HepG2 (cell line): ENCODE measurements around the gene INTS2. TPM values are rescaled to one million over a fixed set of nuclear protein-coding genes. Genes with fewer than 3 reads are reported as not detected.

Experiments used
- AGO2 ChIP-seq: fragments of 200-400 bp; formaldehyde crosslinking; optimal IDR thresholded peaks from 2 replicates; pipeline ENCODE3; 2017; ENCODE audit warnings: mild to moderate bottlenecking, low read depth, low read length, moderate library complexity
- BCL3 ChIP-seq: sonication (generic); formaldehyde crosslinking; IDR thresholded peaks from 2 replicates; pipeline ENCODE4 v1.5.1; 2020; ENCODE audit warnings: mild to moderate bottlenecking, missing genetic modification reagents, moderate library complexity
- ELF4 ChIP-seq: sonication (generic); formaldehyde crosslinking; IDR thresholded peaks from 2 replicates; pipeline ENCODE4 v1.5.0; 2020; ENCODE audit warnings: missing genetic modification reagents, mild to moderate bottlenecking, moderate library complexity, borderline replicate concordance
- GATA4 ChIP-seq: sonication (generic); IDR thresholded peaks from 2 replicates; pipeline ENCODE4 v1.6.1; 2016; ENCODE audit warnings: antibody characterized with exemption, low read depth, borderline replicate concordance
- GATAD1 ChIP-seq: IDR thresholded peaks from 2 replicates; pipeline ENCODE4 v1.6.1; 2016; ENCODE audit warnings: missing genetic modification reagents, missing compliant biosample characterization
- KAT7 ChIP-seq: IDR thresholded peaks from 2 replicates; pipeline ENCODE4 v1.6.1; 2018; ENCODE audit warnings: borderline replicate concordance, missing compliant biosample characterization
- KLF11 ChIP-seq: IDR thresholded peaks from 2 replicates; pipeline ENCODE4 v1.6.1; 2016; ENCODE audit warnings: missing compliant biosample characterization
- MIXL1 ChIP-seq: IDR thresholded peaks from 2 replicates; pipeline ENCODE4 v1.6.1; 2016
- MTF2 ChIP-seq: sonication (generic); formaldehyde crosslinking; IDR thresholded peaks from 2 replicates; pipeline ENCODE4 v1.5.0; 2020; ENCODE audit warnings: missing genetic modification reagents, borderline replicate concordance
- NONO ChIP-seq, 2 experiments: fragments of 450-650 bp in 1 of 2; sonication (generic) in 1 of 2; formaldehyde crosslinking in 1 of 2; IDR thresholded peaks in 1 of 2; conservative IDR thresholded peaks in 1 of 2; 2 replicates each; pipeline versions ENCODE4 v1.6.1 to v1.8.0; 2017 to 2022; ENCODE audit warnings: mild to moderate bottlenecking in 1 of 2, missing genetic modification reagents in 1 of 2, moderate library complexity in 1 of 2
- NR0B2 ChIP-seq: sonication (generic); formaldehyde crosslinking; IDR thresholded peaks from 2 replicates; pipeline ENCODE4 v1.4.0; 2020; ENCODE audit warnings: mild to moderate bottlenecking, missing genetic modification reagents
- PTBP1 ChIP-seq: fragments of 200-400 bp; formaldehyde crosslinking; IDR thresholded peaks from 2 replicates; pipeline ENCODE4 v1.6.1; 2018; ENCODE audit warnings: low read length, low read depth; ENCODE audit not compliant: poor library complexity, severe bottlenecking
- SIX4 ChIP-seq: sonication (generic); formaldehyde crosslinking; IDR thresholded peaks from 2 replicates; pipeline ENCODE4 v1.4.0; 2020; ENCODE audit warnings: missing genetic modification reagents
- SP2 ChIP-seq: sonication (generic); formaldehyde crosslinking; IDR thresholded peaks from 2 replicates; pipeline ENCODE4 v1.5.1; 2020; ENCODE audit warnings: mild to moderate bottlenecking, missing genetic modification reagents
- TRIM22 ChIP-seq: fragments of 450-650 bp; IDR thresholded peaks from 2 replicates; pipeline ENCODE4 v1.6.1; 2017
- ZNF224 ChIP-seq: sonication (generic); formaldehyde crosslinking; IDR thresholded peaks from 2 replicates; pipeline ENCODE4 v1.5.0; 2020; ENCODE audit warnings: mild to moderate bottlenecking, missing genetic modification reagents
- ZNF496 ChIP-seq: sonication (generic); formaldehyde crosslinking; IDR thresholded peaks from 2 replicates; pipeline ENCODE4 v1.8.1; 2023; ENCODE audit warnings: mild to moderate bottlenecking, moderate library complexity, missing genetic modification reagents; ENCODE audit not compliant: insufficient replicate concordance
- ZNF562 ChIP-seq: sonication (generic); formaldehyde crosslinking; IDR thresholded peaks from 2 replicates; pipeline ENCODE4 v1.8.0; 2022; ENCODE audit warnings: missing genetic modification reagents, borderline replicate concordance
- ZNF747 ChIP-seq: sonication (generic); formaldehyde crosslinking; IDR thresholded peaks from 2 replicates; pipeline ENCODE4 v1.8.1; 2023; ENCODE audit warnings: missing genetic modification reagents, mild to moderate bottlenecking, borderline replicate concordance
- ZNF761 ChIP-seq: sonication (generic); formaldehyde crosslinking; conservative IDR thresholded peaks from 2 replicates; pipeline ENCODE4 v1.4.0; 2020; ENCODE audit warnings: mild to moderate bottlenecking, missing genetic modification reagents
- ZSCAN21 ChIP-seq: sonication (generic); formaldehyde crosslinking; IDR thresholded peaks from 2 replicates; pipeline ENCODE4 v1.8.0; 2022; ENCODE audit warnings: mild to moderate bottlenecking, missing genetic modification reagents, moderate library complexity, borderline replicate concordance
- polyA plus RNA-seq, 8 experiments: library from polyadenylated mRNA; depleted of rRNA in 3 of 8; stranded (reverse) in 7 of 8; unstranded in 1 of 8; fragments of >200 nt; fragmentation: Illumina TruSeq in 4 of 8; extraction: Trizol in 4 of 8; gene quantifications; 2 replicates each; pipeline versions ENCODE4 v1.2.1 to v1.2.3, GENCODE V29; 2011 to 2016; ENCODE audit warnings: low read depth in 4 of 8, missing spikeins in 1 of 8, mixed read lengths in 1 of 8; ENCODE audit not compliant: insufficient read depth in 1 of 8
- total RNA-seq, 5 experiments: library from RNA; depleted of rRNA; stranded (reverse); fragments of >200 nt; fragmentation: Illumina TruSeq; extraction: Trizol; gene quantifications; 2 replicates each; pipeline ENCODE4 v1.2.3, GENCODE V29; 2016; ENCODE audit warnings: low read depth in 1 of 5
- TF ChIP-seq, protein P1 (sequence below): sonication (generic); formaldehyde crosslinking; IDR thresholded peaks from 2 replicates; pipeline ENCODE4 v1.8.0; 2022; ENCODE audit warnings: mild to moderate bottlenecking, missing genetic modification reagents; ENCODE audit not compliant: insufficient replicate concordance
- TF ChIP-seq, protein P2 (sequence below): sonication (generic); formaldehyde crosslinking; IDR thresholded peaks from 2 replicates; pipeline ENCODE4 v1.5.0; 2020; ENCODE audit warnings: missing genetic modification reagents, mild to moderate bottlenecking, borderline replicate concordance

INTS2 gene
- total and polyA plus RNA-seq, 2 of the 13 experiments (the other 11 are each of a cell fraction or from before 2014, with no cell fraction given), result 20.5 to 30.2 TPM

GRCh38 chr17:61927208-61928100 lies at the start of gene INTS2 (continued):
- TF ChIP-seq GATAD1 (CRISPR knock-in tag) (peak; percentile 90), ZNF496 (CRISPR knock-in tag) (no peak), NR0B2 (peak; percentile 80; the same call in 1 of the 2 replicates), NONO (IDR thresholded peaks at IDR 0.05) (no peak), NONO (CRISPR knock-in tag; conservative IDR thresholded peaks at IDR 0.05) (peak; percentile 94), KAT7 (CRISPR knock-in tag) (peak; percentile 98), MTF2 (no peak), ZSCAN21 (CRISPR knock-in tag) (peak; percentile 37; the same call in 1 of the 2 replicates), ZNF562 (CRISPR knock-in tag) (no peak), ELF4 (CRISPR knock-in tag) (peak; percentile 56; the same call in 1 of the 2 replicates), AGO2 (peak; percentile 89), SIX4 (CRISPR knock-in tag) (0 out of 2 replicates have a peak, but pooled peaks have one; percentile 31), BCL3 (CRISPR knock-in tag) (peak; percentile 91), KLF11 (CRISPR knock-in tag) (peak; percentile 75; the same call in 1 of the 2 replicates), ZNF761 (peak; percentile 95), ZNF747 (peak; percentile 68; the same call in 1 of the 2 replicates), MIXL1 (CRISPR knock-in tag) (peak; percentile 65), TRIM22 (no peak), ZNF224 (CRISPR knock-in tag) (no peak), PTBP1 (peak; percentile 78), SP2 (CRISPR knock-in tag) (no peak), GATA4 (peak; percentile 72)
- TF ChIP-seq, protein P1, sequence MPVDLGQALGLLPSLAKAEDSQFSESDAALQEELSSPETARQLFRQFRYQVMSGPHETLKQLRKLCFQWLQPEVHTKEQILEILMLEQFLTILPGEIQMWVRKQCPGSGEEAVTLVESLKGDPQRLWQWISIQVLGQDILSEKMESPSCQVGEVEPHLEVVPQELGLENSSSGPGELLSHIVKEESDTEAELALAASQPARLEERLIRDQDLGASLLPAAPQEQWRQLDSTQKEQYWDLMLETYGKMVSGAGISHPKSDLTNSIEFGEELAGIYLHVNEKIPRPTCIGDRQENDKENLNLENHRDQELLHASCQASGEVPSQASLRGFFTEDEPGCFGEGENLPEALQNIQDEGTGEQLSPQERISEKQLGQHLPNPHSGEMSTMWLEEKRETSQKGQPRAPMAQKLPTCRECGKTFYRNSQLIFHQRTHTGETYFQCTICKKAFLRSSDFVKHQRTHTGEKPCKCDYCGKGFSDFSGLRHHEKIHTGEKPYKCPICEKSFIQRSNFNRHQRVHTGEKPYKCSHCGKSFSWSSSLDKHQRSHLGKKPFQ (CRISPR knock-in tag), result peak; percentile 84
- TF ChIP-seq, protein P2, sequence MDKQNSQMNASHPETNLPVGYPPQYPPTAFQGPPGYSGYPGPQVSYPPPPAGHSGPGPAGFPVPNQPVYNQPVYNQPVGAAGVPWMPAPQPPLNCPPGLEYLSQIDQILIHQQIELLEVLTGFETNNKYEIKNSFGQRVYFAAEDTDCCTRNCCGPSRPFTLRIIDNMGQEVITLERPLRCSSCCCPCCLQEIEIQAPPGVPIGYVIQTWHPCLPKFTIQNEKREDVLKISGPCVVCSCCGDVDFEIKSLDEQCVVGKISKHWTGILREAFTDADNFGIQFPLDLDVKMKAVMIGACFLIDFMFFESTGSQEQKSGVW (CRISPR knock-in tag), result no peak
